Hepatocyte (in vitro differentiated cells): ENCODE data around the gene IL20RB.

Source experiments
- EZH2 ChIP-seq: fragments of 200-600 bp; sonication (generic); IDR thresholded peaks from 2 replicates; pipeline ENCODE4 v1.6.1; 2016; ENCODE audit warnings: antibody characterized with exemption, mild to moderate bottlenecking, borderline replicate concordance
- TF ChIP-seq, protein P1 (sequence below): fragments of 200-600 bp; sonication (generic); IDR thresholded peaks from 2 replicates; pipeline ENCODE4 v1.5.1; 2016; ENCODE audit warnings: antibody characterized with exemption, mild to moderate bottlenecking; ENCODE audit not compliant: poor library complexity

- TF ChIP-seq, protein P1, sequence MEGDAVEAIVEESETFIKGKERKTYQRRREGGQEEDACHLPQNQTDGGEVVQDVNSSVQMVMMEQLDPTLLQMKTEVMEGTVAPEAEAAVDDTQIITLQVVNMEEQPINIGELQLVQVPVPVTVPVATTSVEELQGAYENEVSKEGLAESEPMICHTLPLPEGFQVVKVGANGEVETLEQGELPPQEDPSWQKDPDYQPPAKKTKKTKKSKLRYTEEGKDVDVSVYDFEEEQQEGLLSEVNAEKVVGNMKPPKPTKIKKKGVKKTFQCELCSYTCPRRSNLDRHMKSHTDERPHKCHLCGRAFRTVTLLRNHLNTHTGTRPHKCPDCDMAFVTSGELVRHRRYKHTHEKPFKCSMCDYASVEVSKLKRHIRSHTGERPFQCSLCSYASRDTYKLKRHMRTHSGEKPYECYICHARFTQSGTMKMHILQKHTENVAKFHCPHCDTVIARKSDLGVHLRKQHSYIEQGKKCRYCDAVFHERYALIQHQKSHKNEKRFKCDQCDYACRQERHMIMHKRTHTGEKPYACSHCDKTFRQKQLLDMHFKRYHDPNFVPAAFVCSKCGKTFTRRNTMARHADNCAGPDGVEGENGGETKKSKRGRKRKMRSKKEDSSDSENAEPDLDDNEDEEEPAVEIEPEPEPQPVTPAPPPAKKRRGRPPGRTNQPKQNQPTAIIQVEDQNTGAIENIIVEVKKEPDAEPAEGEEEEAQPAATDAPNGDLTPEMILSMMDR = no peak
- no peak for TF ChIP-seq EZH2
These were observed 66.6 kb downstream of the IL20RB start for GRCh38 chr3:137024348-137024747.
